ENCODE measurements around the gene CNOT4.

Gene CNOT4

DNA sequence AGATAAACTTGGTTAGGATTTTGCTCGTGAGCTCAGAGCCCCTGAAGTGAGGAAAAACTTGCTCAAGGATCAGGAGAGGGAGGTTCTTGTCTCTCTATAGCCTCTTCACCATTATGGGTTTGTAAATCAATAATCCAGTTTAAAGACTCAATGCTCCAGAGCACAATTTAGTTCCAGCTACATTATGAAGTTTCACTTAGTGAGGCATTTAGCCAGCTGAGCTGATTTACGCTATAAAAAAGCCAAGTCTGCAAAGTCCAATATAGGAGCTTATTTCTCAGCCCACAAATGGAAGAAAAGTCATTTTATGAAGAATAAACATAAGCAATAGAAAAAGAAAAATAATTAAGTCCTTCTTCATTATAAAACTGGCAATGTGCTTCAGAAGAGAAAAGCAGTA lies 145.7 kb downstream of the CNOT4 start:
- Histone ChIP-seq H3K4me3 (ENCODE audit: low read depth in 1 of 2, low read length in 2 of 2) (no peak overlapping the region), H3K27ac (ENCODE audit: low read length) (no peak overlapping the region), H3K4me2 (ENCODE audit: insufficient read depth, low read length) (no peak overlapping the region), H3K9me3 (ENCODE audit: insufficient read depth, low read length, severe bottlenecking) (no peaks in the 10 kb centered on the region), H2AFZ (ENCODE audit: low read depth, low read length) (no peak overlapping the region), H3K9ac (ENCODE audit: low read depth, low read length) (no peak overlapping the region), H3K4me1 (ENCODE audit: insufficient read depth, low read length) (no peaks in the 10 kb centered on the region), H4K20me1 (ENCODE audit: insufficient read depth, low read length) (no peaks in the 10 kb centered on the region; the same call in 1 of the 2 replicates), H3K36me3 (ENCODE audit: insufficient read depth, low read length) (peaks cover 19% of the 10 kb centered on the region; the same call in 1 of the 2 replicates), H3K27me3 (ENCODE audit: insufficient read depth, low read length, poor library complexity) (no peaks in the 10 kb centered on the region), H3K79me2 (ENCODE audit: insufficient read depth, low read length) (no peaks in the 10 kb centered on the region)
- DNase-seq, result no peak
- ATAC-seq (ENCODE audit: insufficient read depth, low read depth), result no peak
- no peak for TF ChIP-seq EZH2 (IDR thresholded peaks at IDR 0.05; ENCODE audit: borderline replicate concordance, low read depth, low read length, severe bottlenecking)
- TF ChIP-seq, protein P1, sequence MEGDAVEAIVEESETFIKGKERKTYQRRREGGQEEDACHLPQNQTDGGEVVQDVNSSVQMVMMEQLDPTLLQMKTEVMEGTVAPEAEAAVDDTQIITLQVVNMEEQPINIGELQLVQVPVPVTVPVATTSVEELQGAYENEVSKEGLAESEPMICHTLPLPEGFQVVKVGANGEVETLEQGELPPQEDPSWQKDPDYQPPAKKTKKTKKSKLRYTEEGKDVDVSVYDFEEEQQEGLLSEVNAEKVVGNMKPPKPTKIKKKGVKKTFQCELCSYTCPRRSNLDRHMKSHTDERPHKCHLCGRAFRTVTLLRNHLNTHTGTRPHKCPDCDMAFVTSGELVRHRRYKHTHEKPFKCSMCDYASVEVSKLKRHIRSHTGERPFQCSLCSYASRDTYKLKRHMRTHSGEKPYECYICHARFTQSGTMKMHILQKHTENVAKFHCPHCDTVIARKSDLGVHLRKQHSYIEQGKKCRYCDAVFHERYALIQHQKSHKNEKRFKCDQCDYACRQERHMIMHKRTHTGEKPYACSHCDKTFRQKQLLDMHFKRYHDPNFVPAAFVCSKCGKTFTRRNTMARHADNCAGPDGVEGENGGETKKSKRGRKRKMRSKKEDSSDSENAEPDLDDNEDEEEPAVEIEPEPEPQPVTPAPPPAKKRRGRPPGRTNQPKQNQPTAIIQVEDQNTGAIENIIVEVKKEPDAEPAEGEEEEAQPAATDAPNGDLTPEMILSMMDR (IDR thresholded peaks at IDR 0.05; ENCODE audit: borderline replicate concordance, extremely low read depth, low read length, poor library complexity, severe bottlenecking), result no peak

DNA sequence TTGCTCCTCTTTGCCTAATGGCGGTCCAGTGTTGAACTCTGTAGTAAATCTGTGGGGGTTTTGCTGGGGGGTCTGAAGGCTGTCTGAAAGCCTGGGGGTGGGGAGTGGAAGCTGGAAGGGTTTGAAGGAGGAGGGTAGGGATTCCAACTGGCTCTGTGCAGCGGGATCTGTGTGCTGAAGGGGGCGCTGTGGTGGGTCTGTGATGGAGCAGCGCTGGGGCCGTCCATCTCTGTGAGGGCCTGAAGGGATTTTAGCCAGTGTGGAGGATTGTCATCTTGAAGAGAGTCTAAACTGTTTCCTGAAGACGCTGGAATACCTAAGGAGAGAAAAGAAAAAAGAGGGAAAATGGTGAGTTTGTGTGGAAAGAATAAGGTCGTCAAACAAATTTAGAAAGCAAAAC lies 147.0 kb downstream of the CNOT4 start:
- DNase-seq (no peak), ATAC-seq (ENCODE audit: insufficient read depth, low read depth) (no peak)

DNA sequence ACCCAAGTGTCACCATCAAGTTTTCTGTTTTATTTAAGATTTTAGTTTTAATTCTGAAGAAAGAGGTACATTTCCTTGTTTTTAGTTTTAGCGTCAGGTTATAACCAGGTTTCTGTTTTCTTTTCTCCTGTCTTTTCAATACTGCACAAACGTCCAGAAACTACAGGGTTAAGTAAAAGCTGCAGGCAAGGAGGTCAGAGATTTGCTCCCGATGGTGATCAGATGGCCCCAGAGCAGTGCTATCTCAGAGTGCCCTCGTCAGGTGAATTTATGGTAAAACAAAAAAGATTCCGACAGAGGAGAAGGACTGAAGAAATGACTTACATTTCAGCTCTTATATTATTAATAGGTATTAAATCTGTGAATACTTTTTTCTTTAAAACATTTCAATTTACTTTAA lies 148.1 kb downstream of the CNOT4 start:
- Histone ChIP-seq H3K36me3 (ENCODE audit: insufficient read depth, low read length) (peaks cover 19% of the 10 kb centered on the region; the same call in 1 of the 2 replicates), H3K79me2 (ENCODE audit: insufficient read depth, low read length) (no peaks in the 10 kb centered on the region), H3K9ac (ENCODE audit: low read depth, low read length) (no peak overlapping the region), H3K4me1 (ENCODE audit: insufficient read depth, low read length) (no peaks in the 10 kb centered on the region), H3K9me3 (ENCODE audit: insufficient read depth, low read length, severe bottlenecking) (no peaks in the 10 kb centered on the region), H3K4me2 (ENCODE audit: insufficient read depth, low read length) (no peak overlapping the region), H4K20me1 (ENCODE audit: insufficient read depth, low read length) (no peaks in the 10 kb centered on the region; the same call in 1 of the 2 replicates), H2AFZ (ENCODE audit: low read depth, low read length) (no peak overlapping the region), H3K4me3 (ENCODE audit: low read depth in 1 of 2, low read length in 2 of 2) (no peak overlapping the region), H3K27me3 (ENCODE audit: insufficient read depth, low read length, poor library complexity) (no peaks in the 10 kb centered on the region), H3K27ac (ENCODE audit: low read length) (no peak overlapping the region)
- DNase-seq (no peak), ATAC-seq (ENCODE audit: insufficient read depth, low read depth) (no peak)
- no peak for TF ChIP-seq EZH2 (IDR thresholded peaks at IDR 0.05; ENCODE audit: borderline replicate concordance, low read depth, low read length, severe bottlenecking)

More for the DNA sequence above, 147.0 kb downstream of the CNOT4 start:
- no peaks in the 10 kb centered on the region for H3K27me3 ChIP-seq (ENCODE audit: insufficient read depth, low read length, poor library complexity)
- H3K9ac ChIP-seq (ENCODE audit: low read depth, low read length), result no peak overlapping the region
- H2AFZ ChIP-seq (ENCODE audit: low read depth, low read length), result no peak overlapping the region
- H3K4me1 ChIP-seq (ENCODE audit: insufficient read depth, low read length), result no peaks in the 10 kb centered on the region
- TF ChIP-seq EZH2 (IDR thresholded peaks at IDR 0.05; ENCODE audit: borderline replicate concordance, low read depth, low read length, severe bottlenecking), result no peak
- TF ChIP-seq, protein P1 (IDR thresholded peaks at IDR 0.05; ENCODE audit: borderline replicate concordance, extremely low read depth, low read length, poor library complexity, severe bottlenecking), result peak; percentile 22
- no peak overlapping the region for H3K4me2 ChIP-seq (ENCODE audit: insufficient read depth, low read length)
- peaks cover 19% of the 10 kb centered on the region; the same call in 1 of the 2 replicates for H3K36me3 ChIP-seq (ENCODE audit: insufficient read depth, low read length)
- H3K79me2 ChIP-seq (ENCODE audit: insufficient read depth, low read length), result no peaks in the 10 kb centered on the region
- H3K4me3 ChIP-seq (ENCODE audit: low read depth in 1 of 2, low read length in 2 of 2), result no peak overlapping the region
- H4K20me1 ChIP-seq (ENCODE audit: insufficient read depth, low read length), result no peaks in the 10 kb centered on the region; the same call in 1 of the 2 replicates
- no peak overlapping the region for H3K27ac ChIP-seq (ENCODE audit: low read length)
- no peaks in the 10 kb centered on the region for H3K9me3 ChIP-seq (ENCODE audit: insufficient read depth, low read length, severe bottlenecking)

DNA sequence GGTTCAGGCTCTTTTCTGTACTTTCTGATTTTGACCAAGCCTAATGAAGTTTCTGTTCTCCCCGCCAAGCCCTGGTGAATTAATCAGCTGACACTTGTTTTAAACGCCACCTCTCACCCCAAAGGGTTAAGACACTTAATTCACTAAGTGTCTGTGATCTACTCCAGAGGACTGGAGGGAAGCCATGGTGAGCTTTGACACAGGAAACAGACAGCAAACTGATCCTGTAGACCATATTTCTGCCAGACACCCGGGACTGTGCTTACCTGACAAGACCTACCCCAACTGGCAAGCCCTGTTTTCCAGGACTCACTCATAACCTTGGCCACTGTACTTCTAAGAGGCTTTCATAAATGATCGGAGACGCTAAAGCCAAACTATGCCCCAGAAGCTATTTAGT lies 150.3 kb downstream of the CNOT4 start:
- no peaks in the 10 kb centered on the region for H3K9me3 ChIP-seq (ENCODE audit: insufficient read depth, low read length, severe bottlenecking)
- H3K4me1 ChIP-seq (ENCODE audit: insufficient read depth, low read length), result no peaks in the 10 kb centered on the region
- ATAC-seq (ENCODE audit: insufficient read depth, low read depth) (no peak), DNase-seq (no peak)
- no peaks in the 10 kb centered on the region for H3K79me2 ChIP-seq (ENCODE audit: insufficient read depth, low read length)
- TF ChIP-seq EZH2 (IDR thresholded peaks at IDR 0.05; ENCODE audit: borderline replicate concordance, low read depth, low read length, severe bottlenecking), result no peak
- TF ChIP-seq, protein P1 (IDR thresholded peaks at IDR 0.05; ENCODE audit: borderline replicate concordance, extremely low read depth, low read length, poor library complexity, severe bottlenecking), result no peak
- H3K27me3 ChIP-seq (ENCODE audit: insufficient read depth, low read length, poor library complexity), result no peaks in the 10 kb centered on the region
- no peak overlapping the region for H3K9ac ChIP-seq (ENCODE audit: low read depth, low read length)
- no peak overlapping the region for H3K27ac ChIP-seq (ENCODE audit: low read length)
- no peaks in the 10 kb centered on the region; the same call in 1 of the 2 replicates for H4K20me1 ChIP-seq (ENCODE audit: insufficient read depth, low read length)
- H3K4me3 ChIP-seq (ENCODE audit: low read depth in 1 of 2, low read length in 2 of 2), result no peak overlapping the region
- no peak overlapping the region for H3K4me2 ChIP-seq (ENCODE audit: insufficient read depth, low read length)
- H2AFZ ChIP-seq (ENCODE audit: low read depth, low read length), result no peak overlapping the region
- peaks cover 19% of the 10 kb centered on the region; the same call in 1 of the 2 replicates for H3K36me3 ChIP-seq (ENCODE audit: insufficient read depth, low read length)

All from DND-41 (cell line).